ACHN (cell line): Measurements from ENCODE around the gene RECQL.
"Not testable (repeated sequence)": the region's sequence is repeated elsewhere in the genome, so short reads cannot be mapped to it uniquely, and the experiment has no call there.

ENCODE experiments used
- DNase-seq: peaks from one replicate; pipeline ENCODE4 v3.0.0-alpha.2; 2015
- in situ Hi-C: cut with HindIII; loops from 2 replicates; pipeline ENCODE4 v1.10.0; 2017; ENCODE audit warnings: low sequenced_read_pairs, low pct_ligation_motif_present, low pct_unique_long_range_greater_than_20kb

Gene RECQL

GRCh38 chr12:21507849-21508248 lies 6.4 kb upstream of the RECQL start:
- DNase-seq = no peak
- in situ Hi-C loops = no loop called here

- in situ Hi-C loops = no loop called here
- no peak for DNase-seq
These were observed 4.5 kb upstream of the RECQL start for GRCh38 chr12:21505888-21506287.

- no peak for DNase-seq
- in situ Hi-C loops = no loop called here
These were observed 1.4 kb upstream of the RECQL start for GRCh38 chr12:21502872-21503271.

GRCh38 chr12:21502164-21502496 lies 695 bp upstream of the RECQL start:
- in situ Hi-C loops = no loop called here
- DNase-seq = peak; percentile 52

- no peak for DNase-seq
- in situ Hi-C loops = no loop called here
These were observed 613 bp downstream of the RECQL start for GRCh38 chr12:21500786-21501257.

- in situ Hi-C loops = no loop called here
- no peak for DNase-seq
These were observed 1.7 kb downstream of the RECQL start for GRCh38 chr12:21499765-21500164.

GRCh38 chr12:21485998-21486397 lies 15.4 kb downstream of the RECQL start:
- no peak for DNase-seq
- in situ Hi-C loops = no loop called here

- DNase-seq = no peak
- in situ Hi-C loops = no loop called here
These were observed 17.9 kb downstream of the RECQL start for GRCh38 chr12:21483531-21483930.

- in situ Hi-C loops = no loop called here
These were observed 22.5 kb downstream of the RECQL start for GRCh38 chr12:21478756-21479455.

GRCh38 chr12:21476949-21477348 lies 24.5 kb downstream of the RECQL start:
- in situ Hi-C loops = no loop called here

More at GRCh38 chr12:21478756-21479455, 22.5 kb downstream of the RECQL start:
- DNase-seq = no peak

GRCh38 chr12:21475552-21475951 lies 25.9 kb downstream of the RECQL start:
- in situ Hi-C loops = no loop called here
- DNase-seq = no peak

More at GRCh38 chr12:21476949-21477348, 24.5 kb downstream of the RECQL start:
- peak; percentile 41 for DNase-seq

- in situ Hi-C loops = no loop called here
- DNase-seq = no peak
These were observed 29.1 kb downstream of the RECQL start for GRCh38 chr12:21472197-21472823.

- in situ Hi-C loops = no loop called here
- no peak for DNase-seq
These were observed 30.1 kb downstream of the RECQL start for GRCh38 chr12:21471294-21471693.

GRCh38 chr12:21467334-21467733 lies 34.1 kb downstream of the RECQL start:
- in situ Hi-C loops, DNase-seq: not testable (repeated sequence)

- no peak for DNase-seq
- in situ Hi-C loops = no loop called here
These were observed 42.0 kb downstream of the RECQL start for GRCh38 chr12:21459474-21459873.

- in situ Hi-C loops = no loop called here
- no peak for DNase-seq
These were observed 45.1 kb downstream of the RECQL start for GRCh38 chr12:21456291-21456780.

- in situ Hi-C loops = no loop called here
- no peak for DNase-seq
These were observed 48.1 kb downstream of the RECQL start for GRCh38 chr12:21453312-21453852.

- in situ Hi-C loops = no loop called here
- peak; percentile 75 for DNase-seq
These were observed 49.9 kb downstream of the RECQL start for GRCh38 chr12:21451529-21451928.

GRCh38 chr12:21444193-21445146 lies 57.0 kb downstream of the RECQL start:
- in situ Hi-C loops = no loop called here
- DNase-seq = no peak
